ENCODE data around the gene SH3RF3.

SH3RF3 gene

DNA sequence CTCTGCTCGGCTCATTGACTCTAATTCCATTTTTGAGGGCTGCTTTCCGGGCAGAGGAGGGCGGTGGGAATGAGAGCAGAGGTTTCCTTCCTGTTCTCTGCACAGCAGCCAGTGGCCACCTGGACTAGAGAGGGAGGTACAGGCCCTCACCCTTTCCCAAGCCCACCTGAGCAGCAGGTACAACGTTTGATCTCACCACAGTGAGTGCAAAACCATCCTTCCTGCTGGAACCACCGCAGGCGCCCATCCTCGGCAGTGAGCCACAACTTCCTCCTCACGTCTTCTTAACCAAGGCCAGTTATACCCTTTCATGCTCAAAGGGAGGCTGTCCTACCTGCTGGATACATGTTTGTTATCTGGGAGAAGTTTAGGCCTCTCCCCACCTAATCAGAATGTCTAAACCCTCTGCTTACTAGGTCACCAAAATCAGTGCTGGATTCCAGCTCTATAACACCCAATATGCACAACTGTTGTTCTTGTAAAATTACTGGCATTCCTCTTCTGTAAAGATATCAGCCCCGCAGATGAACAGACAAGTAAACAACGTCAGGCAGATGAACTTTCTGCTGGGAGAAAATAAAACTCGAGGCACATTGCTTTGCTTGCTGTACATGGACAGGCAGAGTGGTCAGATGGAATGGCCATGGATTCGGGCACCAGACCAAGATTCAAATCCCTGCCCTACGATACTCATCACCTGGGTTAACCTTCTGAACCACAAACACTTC is 191.4 kb downstream of the SH3RF3 start:
- DNase-seq = no peak

DNA sequence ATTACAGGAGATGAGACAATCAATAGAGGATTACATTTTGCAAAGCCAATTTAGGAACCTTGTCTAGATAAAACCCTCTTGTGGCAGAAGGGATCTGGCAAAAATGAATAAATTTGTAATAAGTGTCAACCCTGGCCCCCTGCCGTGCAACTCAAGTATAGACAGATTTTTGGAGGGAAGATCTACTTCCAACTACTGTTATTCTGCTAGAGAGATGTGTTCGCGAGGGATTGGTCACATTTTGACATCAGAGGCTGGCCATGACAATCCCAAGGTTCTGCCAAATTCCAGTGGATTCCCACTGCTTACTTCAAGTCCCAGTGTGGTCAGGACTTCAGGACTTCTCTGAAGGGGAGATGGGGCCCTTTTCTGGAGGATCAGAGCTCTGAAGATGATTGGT is 192.6 kb downstream of the SH3RF3 start:
- no peak for DNase-seq

DNA sequence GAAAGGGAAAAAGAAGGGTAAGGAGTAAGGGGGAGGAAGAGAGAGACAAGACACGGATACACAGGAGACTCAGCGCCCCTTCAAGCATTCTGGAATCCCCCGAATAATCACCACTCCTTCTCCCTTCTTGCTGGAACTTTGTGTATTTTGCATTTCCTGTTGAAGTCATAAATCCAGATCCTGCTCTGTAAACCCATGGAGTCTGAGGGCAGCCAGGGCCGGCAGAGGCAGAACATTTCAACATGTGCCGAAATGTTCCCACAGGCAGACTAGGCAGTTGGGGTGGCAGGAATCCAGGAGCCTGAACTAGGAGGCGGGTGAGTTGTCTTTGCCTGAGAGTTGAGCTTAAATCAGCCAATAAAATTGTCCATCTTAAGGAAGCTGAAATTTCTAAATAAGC is 193.1 kb downstream of the SH3RF3 start:
- no peak for DNase-seq

DNA sequence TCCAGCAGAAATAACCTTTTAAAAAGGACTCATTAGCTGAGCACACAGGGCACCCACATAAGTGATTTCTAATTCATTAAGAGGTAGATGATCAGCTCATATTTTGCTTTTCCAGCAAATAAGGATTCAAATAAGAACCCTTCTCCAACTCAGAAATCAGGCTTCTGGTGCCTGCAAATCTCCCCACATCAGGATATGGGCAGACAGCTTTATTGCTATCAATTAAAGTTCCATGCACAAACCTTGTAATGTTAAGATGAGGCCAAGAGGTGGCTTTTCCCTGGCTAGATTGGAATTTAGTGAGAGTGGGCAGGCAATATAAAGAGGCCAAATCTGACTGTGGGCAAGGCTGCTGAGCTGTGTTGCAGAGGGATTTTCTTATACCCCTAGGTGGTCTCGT is 193.6 kb downstream of the SH3RF3 start:
- DNase-seq = no peak

DNA sequence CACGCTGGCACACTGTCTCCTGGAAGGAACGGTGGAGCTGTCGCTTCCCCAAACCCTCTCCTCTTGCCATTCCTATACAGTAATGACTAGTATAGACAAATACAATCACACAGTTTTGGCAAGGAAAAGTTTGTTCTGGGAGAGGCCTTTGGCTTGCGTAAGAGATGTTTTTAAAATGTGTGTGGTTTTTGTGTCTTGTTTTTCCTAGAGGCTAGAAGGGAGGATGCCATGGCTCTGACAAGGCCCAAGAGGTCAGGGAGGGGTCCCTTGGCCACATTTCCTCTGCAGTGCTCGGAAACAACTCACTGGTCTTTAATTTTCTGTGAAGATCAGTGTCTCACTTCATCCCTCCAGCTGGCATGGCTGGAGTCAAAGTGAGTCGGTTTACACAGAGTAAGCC is 195.9 kb downstream of the SH3RF3 start:
- DNase-seq = no peak

DNA sequence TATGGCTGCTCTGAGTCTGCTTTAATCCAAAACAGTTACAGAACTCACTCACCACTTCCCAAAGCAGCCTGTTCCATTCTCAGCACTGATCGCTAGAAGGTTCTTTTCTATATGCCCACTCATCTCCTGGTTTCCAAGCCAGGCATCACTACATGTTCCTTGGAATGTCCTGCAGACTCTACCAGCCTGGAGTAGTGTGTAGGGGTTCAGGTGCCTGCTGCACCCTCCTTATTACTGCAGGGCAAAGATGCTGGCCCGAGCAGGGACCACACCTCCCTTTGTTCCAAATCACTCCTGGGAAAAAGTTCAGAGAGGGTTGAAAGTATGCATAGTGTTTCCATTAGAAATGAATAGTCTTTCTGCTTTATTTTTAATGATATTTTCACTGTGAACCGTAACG is 196.6 kb downstream of the SH3RF3 start:
- DNase-seq = no peak

DNA sequence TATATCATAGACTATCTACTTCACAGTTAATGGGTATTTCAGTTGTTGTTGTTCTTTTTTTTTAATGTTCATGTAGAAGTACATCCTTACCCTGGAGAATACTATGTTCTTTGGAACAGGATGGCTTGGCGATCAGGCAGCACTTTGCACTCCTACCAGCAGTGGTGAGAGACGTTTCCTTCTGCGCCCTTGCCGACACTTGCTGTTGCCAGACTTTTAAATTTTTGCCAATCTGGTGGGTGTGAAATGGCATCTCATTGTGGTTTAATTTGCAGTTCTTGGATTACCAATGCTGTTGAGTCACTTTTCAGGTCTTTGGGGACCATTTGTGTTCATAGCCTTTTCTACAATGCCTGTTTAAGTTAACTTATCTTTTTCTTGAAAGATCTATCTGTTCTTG is 197.3 kb downstream of the SH3RF3 start:
- DNase-seq = no peak

DNA sequence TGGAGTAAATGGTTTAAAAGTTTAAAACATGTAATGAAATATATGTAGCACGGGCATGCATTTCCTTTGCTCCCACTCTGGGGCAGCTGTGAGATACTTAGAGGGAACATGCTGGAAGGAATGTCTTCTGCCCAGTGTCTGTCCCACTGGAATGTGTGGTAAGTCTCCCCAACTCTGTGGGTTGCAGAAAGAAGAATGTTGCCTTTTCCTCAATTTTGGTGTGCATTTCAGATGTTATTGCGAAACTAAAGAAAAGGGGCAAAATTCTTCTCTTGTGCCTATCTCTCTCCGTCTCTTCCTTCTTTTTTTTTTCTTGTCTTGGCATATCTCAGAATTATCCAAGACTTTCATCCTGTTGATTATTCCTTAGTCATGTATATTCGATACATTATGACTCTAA is 201.1 kb downstream of the SH3RF3 start:
- no peak for DNase-seq

DNA sequence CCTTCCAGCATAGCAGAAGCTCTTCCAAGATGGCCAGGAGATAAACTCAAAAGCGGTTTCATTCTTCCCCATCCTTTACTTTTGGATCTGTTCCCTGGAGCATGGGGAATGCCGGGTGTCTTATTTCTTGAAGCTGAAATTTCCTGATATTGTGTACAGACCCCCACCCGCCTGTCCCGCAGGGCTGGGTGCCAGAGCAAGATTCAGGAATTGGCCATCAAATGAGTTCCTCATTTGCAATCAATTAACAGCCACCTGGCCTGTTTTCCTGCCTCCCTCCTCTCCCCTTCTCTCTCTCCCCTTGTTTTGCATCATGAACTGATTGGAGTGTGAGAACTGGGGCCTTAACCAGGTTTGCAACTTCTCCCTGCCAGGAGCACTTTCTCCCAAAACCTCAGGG is 202.1 kb downstream of the SH3RF3 start:
- no peak for DNase-seq

DNA sequence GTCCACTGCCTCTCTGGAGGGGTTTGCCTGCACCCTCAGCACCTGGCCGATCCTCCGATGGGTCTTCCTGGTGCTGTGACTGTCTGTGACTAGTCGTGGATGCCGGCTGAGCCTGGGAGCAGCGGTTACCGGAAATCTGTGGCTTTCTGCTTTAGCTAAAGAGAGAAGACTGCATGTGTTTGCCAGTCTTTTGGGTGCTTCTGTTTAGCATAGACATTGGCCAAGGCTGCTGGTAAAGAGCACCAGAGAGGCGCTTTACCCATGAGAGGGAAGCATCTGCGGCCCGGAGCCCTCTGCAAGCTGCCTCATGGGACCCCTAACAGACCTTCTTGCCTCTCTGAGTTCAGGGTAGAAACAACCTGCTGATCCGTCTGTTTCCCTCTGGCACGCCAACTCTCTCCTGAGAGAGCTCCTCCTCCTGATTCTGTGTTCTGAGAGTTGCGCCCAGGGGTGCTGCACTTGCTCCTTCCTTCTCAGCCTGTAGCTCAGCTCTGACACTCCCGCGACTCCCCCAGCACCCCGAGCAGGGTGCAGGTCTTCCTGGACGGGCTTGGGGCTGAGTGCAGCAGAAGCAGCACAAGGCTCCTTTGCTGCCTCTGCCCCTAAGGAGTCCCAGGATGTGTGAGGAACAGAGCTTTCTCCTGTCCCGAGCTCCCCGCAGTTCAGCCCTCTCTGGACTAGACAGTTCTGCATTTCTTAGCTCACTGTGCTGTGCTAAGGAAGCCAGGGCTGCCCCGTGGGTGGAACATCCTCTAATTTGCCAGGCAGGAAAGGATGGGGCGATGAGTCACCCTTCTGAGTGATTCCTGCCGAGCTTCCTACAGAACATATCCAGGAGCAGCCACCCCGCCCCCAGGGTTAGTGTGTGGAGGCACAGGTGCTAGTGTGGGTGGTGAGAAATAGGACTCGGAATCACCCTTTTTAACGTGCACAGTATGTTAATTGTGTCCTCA is 203.2 kb downstream of the SH3RF3 start:
- peak; percentile 46 for DNase-seq

DNA sequence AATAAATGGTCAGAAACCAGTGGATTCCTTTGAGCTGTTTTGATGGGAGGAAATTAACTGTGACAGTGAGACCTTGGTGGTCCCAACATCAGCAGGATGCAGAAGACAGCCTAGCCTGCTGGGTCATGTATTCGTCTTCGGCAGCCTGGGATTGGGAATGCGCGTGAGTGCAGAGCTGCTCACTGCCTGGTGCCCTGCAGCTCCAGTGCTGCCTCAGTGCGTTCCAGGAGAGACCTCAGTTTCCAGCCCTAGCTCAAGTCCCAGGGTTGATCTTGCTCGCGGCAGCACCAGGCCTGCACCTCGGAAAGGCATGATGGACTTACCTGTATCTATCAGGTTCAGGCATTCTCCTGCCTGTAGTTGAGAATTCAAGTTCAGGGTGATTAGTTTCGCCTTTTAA is 203.9 kb downstream of the SH3RF3 start:
- no peak for DNase-seq

DNA sequence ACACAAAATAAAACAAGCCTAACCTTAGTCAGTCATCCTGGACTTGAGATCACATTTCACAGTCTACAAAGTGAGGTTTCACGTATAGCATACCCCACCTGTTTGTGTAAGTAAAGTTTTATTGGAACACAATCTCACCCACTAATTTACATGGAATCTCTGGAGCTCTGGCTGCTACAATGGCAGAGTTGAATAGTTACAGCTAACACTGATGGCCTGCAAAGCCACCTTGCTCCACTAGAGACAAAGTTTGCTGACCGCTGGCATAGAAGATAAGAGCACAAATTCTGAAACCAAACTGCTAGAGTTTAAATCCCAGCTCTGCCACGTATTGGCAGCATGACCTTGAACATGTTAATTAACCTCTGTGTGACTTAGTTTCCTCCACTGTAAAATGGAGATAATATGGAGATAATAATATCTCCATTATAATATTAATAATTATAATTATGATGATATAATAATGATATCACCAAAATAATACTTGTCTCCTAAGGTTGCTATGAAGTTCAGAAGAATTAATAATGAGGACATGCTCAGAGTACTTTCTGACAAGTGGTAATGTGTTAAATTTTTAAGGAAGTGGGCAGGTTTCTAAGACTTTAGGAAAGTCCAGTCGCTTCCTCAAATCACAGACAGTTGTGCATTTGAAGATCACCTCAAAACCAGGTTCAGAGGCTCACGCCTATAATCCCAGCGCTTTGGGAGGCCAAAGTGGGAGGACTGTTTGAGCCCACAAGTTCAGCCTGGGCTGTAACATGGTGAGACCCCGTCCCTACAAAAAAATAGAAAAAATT is 204.6 kb downstream of the SH3RF3 start:
- DNase-seq = no peak

DNA sequence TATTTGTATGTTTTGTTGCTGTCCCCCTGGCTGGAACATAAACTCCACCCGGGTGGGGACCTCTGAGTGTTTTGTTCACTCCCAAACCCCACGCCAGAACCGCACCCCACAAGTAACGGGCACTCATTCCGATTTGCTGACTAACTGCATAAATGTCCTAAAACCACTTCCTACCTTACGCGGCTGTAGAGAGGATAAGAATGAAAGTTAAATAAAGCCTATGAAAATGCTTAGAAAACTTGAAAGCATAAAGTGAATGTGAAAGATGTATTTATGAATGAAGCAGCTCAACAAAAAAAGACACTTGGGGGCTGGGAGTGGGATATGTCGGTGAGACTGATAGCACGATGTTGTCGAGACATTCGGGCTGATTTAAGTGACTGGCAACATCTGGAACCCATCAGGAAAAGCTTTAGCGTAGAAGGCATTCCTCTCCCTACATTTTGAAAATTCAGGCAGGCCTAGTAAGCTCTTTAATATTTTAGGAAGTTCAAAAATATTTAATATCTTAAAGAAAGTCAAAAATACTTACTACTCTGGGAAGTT is 206.7 kb downstream of the SH3RF3 start:
- DNase-seq = peak; percentile 58

DNA sequence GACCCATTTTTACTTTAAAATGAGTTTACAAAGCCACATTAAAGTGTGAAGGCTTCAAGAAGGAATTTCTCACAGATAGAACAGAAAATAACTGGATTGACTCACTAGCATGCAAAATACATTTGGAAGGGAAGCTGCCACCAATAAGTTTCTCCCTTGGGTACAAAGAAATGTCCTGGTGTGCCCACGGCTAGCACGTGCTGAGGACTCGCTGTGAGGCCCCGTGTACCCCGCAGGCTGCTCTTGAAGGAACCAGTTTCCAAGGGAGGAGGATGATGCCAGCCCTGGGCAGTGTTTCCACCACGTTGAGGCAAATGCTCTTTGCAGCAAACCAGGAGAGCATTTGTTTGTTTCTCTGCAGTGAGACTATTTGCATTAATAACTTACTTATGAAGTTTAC is 207.3 kb downstream of the SH3RF3 start:
- no peak for DNase-seq

DNA sequence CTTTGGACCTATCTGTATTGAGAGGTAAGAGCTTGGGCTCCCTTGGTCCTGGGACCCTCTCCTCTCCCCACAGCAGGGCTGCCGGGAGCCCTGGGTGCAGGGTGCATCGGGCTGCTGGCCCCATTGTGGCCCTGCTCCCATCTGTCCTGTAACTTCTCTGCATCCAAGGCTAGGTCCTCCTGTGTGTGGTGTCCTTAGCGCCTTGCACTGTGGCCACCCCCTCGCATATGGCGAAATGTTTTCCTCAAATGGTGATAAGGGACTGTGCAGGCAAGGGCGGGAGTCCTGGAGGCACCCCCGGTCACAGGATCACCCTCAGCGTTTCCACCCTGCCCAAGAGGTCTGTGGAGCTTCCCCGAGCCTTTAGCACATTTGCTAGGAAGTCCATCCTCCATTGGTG is 208.2 kb downstream of the SH3RF3 start:
- no peak for DNase-seq

DNA sequence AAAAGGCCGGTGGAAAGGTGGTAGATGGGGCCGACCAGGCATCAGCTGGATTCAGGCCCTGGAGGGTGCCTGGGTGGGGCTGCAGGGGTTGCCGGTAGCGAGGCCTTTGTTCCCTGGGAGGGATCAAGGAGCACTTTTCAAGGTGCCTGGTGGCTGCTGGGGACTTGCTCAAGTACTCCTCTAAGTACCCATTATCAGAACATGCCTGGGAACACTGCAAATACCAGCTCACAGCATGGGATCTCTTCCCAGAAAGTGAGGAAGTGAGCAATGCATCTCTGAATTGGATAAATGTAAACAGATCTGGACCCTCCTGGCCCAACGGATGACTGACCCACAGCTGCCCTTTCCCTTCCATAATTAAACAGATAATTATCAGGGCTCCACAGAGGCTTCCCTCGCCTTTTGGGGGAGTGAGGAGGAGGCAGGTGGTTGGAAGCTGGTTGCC is 210.5 kb downstream of the SH3RF3 start:
- DNase-seq = no peak

DNA sequence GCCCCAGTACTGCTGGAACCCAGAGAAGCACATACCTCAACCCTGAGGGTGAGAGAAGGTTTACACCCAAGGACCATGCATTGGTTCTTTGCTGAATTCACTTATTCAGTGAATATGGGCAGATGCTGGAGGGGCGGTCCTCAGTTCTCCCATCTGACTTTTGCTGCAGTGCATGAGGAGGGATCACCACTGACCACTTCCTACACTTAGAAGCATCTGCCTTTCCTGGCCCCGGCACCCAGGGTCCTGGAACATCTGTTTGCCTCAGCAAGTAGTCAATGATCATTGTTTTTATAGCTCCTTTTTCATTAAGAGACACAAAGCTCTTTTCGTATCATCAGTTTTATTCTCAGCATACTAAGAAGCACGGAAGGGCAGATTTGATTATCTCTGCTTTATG is 211.4 kb downstream of the SH3RF3 start:
- DNase-seq = no peak

DNA sequence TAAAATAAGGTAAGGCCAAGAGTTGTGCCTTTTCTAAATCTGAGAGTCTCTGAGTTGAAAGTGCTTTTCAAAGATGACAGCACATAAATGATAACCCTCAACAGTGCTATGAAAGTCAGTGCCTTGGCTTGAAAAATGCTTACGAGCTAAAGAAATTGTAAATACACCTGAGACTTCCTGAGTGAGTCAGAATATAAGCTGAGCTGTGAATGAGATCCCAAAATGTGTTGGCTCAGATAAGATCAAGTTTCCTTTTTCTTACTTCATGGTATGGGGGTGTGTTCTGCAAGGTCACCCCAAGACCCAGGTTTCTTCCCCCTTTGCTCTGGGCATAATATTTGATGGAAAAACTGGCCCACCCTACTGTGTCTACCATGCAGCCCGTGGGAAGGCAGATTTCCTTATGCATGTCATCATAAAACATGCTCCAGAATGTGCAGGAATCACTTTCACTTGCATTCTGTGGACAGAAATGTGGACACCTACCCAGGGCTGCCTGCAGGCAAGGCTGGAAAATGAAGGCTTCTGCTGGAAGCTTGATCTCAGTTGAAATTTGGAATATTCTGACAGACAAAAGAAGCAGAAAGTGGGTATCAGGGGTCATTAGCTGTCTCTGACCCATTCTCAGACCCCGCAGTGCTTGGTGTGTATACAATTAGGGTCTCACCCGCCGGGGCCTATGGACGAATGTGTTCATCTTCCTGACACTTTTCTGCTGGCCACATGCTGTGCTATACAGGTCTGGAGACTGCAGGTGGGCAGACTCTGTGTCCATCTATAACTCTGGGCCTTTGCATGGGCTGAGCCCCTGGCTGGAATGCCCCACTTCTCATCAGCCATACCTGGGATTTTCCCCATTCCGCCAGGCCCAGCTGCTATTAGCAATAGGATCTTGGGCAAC is 212.6 kb downstream of the SH3RF3 start:
- peak; percentile 41 for DNase-seq

DNA sequence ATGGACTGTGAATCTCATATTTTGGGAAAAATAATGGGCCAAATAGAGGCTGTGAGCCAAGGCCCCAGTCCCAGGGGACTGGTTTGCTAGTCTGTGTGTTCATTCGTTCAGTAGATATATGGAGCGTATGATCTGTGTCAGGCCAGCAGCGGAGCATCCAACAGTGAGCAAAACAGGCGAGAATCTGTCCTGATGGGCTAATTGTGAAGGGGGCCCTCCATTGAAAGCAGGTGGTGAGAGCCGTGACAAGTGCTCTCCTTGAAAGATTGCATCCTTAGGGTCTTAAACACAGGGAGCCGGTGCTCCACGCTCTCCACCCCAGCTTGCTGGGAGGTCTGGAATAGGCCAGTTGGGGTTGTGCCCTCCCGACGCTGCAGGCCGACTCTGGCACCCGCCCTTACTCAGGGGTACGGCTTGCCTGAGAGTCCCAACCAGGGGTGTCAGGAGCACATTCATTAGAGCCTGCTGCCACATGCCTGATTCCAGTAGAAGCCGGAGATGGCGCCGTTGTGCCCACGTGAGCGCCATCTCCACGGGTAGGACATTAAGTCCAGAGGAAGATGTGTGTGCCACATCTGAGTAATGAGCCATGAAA is 213.3 kb downstream of the SH3RF3 start:
- DNase-seq = no peak

DNA sequence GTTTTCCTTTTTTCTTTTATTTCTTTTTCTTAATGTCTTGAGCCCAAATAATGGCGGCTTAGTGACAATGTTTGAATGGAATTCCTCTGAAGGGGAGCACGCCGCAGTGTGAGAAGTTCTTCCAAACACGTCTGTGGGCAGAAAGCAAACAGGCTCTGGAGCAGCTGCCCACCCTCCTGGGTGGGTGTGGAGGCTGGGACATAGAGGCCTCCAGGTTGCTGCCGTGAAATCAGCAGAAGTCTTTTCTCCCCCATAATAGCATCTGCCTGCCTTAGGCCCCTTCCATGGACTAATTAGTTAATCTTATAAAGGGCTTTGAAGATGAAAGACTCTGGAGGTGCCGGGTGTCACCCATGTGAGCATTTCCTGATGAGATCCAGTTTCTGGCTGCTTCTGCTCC is 213.9 kb downstream of the SH3RF3 start:
- DNase-seq = no peak

DNA sequence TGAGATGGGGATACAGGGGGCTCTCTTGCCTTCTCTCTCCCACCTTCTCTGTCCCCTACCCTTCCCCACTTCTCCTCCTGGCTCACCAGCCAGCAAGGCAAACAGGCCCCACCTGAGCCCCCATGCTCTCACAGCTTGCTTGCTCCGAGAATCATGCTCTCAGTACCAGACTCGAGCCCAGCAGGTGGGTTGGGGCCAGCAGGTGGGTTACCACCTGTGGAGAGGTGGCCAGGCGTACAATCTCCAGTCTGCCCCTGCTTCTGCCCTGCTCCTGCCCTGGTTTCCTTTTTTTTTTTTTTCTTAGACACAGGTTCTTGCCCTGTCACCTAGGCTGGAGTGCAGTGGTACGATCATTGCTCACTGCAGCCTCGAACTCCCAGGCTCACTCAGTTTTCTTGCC is 214.5 kb downstream of the SH3RF3 start:
- no peak for DNase-seq

All from activated CD4-positive, alpha-beta T cell treated with anti-CD3 and anti-CD28 coated beads, Interleukin-2, Interleukin-6, amounts not matched to agents 100 ng/mL and 50 ng/mL, durations not matched to agents 16 hours and 8 hours (primary cell).